ENCODE measurements around the gene NOL4L. TPM values are rescaled to one million over a fixed set of nuclear protein-coding genes. Genes with fewer than 3 reads are reported as not detected.

The NOL4L gene
- total and polyA plus RNA-seq, 10 donors: 3.4 to 45.4 (median 28.6) TPM

GRCh38 chr20:32626407-32626806, 41.3 kb upstream of the NOL4L start:
- intact Hi-C loops (cut with DNase I; ENCODE audit: low total_unique reads): no loop called here
- WGBS, 5 donors: 85 to 95% (median 90%) methylated on average over 3 of the region's 3 CpGs
- TF ChIP-seq POLR2AphosphoS5 (IDR thresholded peaks at IDR 0.05) (no peak), POLR2A (IDR thresholded peaks at IDR 0.05) (no peak), CTCF (IDR thresholded peaks at IDR 0.05 in 8 of 11, conservative IDR thresholded peaks at IDR 0.05 in 3 of 11) (no peak)
- H3K27me3 ChIP-seq (replicated peaks in 1 of 7): peaks cover 0 to 24% (median 9%) of the 10 kb centered on the region in 7 donors
- DNase-seq: no peak
- H3K27ac ChIP-seq: no peak overlapping the region
- no peaks in the 10 kb centered on the region for H3K36me3 ChIP-seq
- no peaks in the 10 kb centered on the region for H3K9me3 ChIP-seq
- H3K4me3 ChIP-seq: no peak overlapping the region
- peaks cover 4 to 19% (median 18%) of the 10 kb centered on the region in 6 donors for H3K4me1 ChIP-seq

- no peak for DNase-seq
- Histone ChIP-seq H3K27me3 (replicated peaks in 1 of 7) (peaks cover 0 to 24% (median 9%) of the 10 kb centered on the region in 7 donors), H3K4me1 (peaks cover 4 to 19% (median 18%) of the 10 kb centered on the region in 6 donors), H3K36me3 (no peaks in the 10 kb centered on the region), H3K4me3 (no peak overlapping the region), H3K27ac (no peak overlapping the region), H3K9me3 (no peaks in the 10 kb centered on the region)
- TF ChIP-seq CTCF (IDR thresholded peaks at IDR 0.05 in 8 of 11, conservative IDR thresholded peaks at IDR 0.05 in 3 of 11) (no peak), POLR2AphosphoS5 (IDR thresholded peaks at IDR 0.05) (no peak), POLR2A (IDR thresholded peaks at IDR 0.05) (no peak)
- intact Hi-C loops (cut with DNase I; ENCODE audit: low total_unique reads): no loop called here
- 87 to 95% (median 90%) methylated on average over 18 of the region's 18 CpGs for WGBS, 5 donors
Measured at GRCh38 chr20:32625996-32626395, 40.9 kb upstream of the NOL4L start.

GRCh38 chr20:32624687-32625345, 39.7 kb upstream of the NOL4L start:
- intact Hi-C loops (cut with DNase I; ENCODE audit: low total_unique reads): no loop called here
- H3K4me1 ChIP-seq: peaks cover 4 to 19% (median 18%) of the 10 kb centered on the region in 6 donors
- 89 to 98% (median 95%) methylated on average over 5 of the region's 5 CpGs for WGBS, 5 donors

More at GRCh38 chr20:32624687-32625345, 39.7 kb upstream of the NOL4L start:
- no peak for DNase-seq
- no peaks in the 10 kb centered on the region for H3K9me3 ChIP-seq
- TF ChIP-seq CTCF (IDR thresholded peaks at IDR 0.05 in 8 of 11, conservative IDR thresholded peaks at IDR 0.05 in 3 of 11): no peak
- TF ChIP-seq POLR2A (IDR thresholded peaks at IDR 0.05): no peak
- no peak for TF ChIP-seq POLR2AphosphoS5 (IDR thresholded peaks at IDR 0.05)
- H3K36me3 ChIP-seq: no peaks in the 10 kb centered on the region
- H3K4me3 ChIP-seq: no peak overlapping the region
- H3K27me3 ChIP-seq (replicated peaks in 1 of 7): peaks cover 0 to 24% (median 9%) of the 10 kb centered on the region in 7 donors
- H3K27ac ChIP-seq: no peak overlapping the region
